Pons (tissue), 1 donor: ENCODE measurements around the gene PARVB.

Source experiments
- DNase-seq: peaks from one replicate; pipeline ENCODE4 v3.0.0-alpha.2; 2016; ENCODE audit warnings: low spot score

Gene PARVB

GRCh38 chr22:44219101-44219870 is 195.2 kb downstream of the PARVB start:
- no peak for DNase-seq

DNA sequence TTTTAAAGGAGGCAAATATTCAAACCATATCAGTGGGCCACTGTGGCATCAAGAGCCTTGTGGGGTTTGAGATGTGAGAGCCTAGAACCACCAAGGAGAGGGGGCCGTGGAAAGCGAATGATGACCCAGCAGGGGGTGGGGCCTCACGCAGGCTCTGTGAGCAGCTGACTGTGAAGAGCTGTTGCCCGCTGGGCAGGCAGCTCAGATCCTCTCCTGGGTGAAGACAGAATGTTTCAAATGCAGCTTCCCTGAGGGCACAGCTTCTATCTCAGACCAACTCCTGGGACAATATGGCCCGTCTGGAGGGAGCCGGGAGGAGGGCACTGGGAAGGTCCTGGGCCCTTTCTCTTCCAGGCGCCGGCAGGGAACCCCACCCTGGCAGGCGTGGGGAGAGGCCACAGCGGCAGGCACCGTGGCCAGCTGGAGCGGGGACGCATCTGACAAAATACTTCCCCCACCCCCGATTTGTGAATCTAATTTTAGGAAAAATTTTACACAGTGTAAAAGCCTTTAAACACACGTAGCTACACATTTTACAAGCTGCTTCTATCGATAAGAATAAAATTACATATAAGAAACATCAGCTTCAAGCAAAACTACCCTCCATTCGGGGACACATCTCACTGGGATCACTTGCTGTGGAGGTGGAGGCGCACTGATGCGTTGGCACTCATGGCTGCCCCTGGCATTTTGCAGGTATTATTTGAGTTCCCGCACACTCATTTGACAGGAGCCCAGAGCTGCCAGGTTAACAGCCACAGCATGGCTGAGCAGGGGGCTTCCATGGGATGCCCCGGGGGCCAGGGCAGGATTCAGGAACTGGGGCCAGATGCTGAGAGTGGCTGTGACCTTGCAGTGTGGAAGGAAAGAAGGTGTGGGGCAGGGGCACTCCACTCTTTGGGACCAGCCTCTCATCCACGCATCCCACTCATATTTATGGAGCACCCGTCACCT is 196.9 kb downstream of the PARVB start:
- DNase-seq, result no peak

DNA sequence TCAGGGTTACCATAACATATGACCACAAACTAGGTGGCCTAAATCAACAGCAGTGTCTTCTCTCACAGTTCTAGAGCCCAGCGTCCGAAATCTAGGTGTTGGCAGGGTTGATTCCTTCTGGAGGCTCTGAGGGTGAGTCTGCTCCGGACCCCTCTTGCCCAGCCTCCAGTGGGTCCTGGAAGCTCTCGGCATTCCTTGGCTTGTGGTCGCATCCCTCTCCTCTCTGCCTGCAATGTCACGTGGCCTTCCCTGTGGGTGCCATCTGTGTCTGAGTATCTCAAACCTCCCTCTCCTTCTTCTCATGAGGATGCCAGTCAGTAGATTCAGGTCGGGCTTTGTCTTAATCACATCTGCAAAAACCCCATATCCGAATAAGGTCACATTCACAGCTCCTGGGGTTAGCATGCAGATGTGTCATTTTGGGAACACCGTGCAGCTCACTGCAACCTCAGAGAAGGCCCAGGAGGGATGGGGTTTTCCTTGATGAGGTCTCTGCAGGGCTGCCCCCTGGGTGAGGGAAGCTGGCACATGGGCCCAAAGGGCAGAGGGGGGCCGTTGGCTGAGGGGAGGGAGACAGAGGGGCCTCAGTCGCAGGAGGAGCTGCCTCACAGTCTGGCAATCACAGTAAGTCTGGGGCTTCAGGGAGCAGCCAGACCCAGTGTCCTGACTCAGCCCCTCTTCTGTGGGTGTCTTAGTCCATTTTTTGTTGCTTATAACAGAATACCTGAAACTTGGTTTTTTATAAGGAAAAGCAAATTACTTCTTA is 197.8 kb downstream of the PARVB start:
- no peak for DNase-seq
